ENCODE data around the gene RBM34. TPM values are rescaled to one million over a fixed set of nuclear protein-coding genes. Genes with fewer than 3 reads are reported as not detected.
A peak's percentile ranks its signal among the peaks of the same experiment; 100 is the strongest.
"Not testable (repeated sequence)": the region's sequence is repeated elsewhere in the genome, so short reads cannot be mapped to it uniquely, and the experiment has no call there.

Gene RBM34, protein sequence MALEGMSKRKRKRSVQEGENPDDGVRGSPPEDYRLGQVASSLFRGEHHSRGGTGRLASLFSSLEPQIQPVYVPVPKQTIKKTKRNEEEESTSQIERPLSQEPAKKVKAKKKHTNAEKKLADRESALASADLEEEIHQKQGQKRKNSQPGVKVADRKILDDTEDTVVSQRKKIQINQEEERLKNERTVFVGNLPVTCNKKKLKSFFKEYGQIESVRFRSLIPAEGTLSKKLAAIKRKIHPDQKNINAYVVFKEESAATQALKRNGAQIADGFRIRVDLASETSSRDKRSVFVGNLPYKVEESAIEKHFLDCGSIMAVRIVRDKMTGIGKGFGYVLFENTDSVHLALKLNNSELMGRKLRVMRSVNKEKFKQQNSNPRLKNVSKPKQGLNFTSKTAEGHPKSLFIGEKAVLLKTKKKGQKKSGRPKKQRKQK
- polyA plus RNA-seq = 10 to 100 TPM; 51.8 to 76.7 (median 61.1) TPM
- long read RNA-seq, donor 1 = 0 reads
- long read RNA-seq, donor 2, partial matches to known transcripts = 0 of 3 reads
- long read RNA-seq, donor 2, other reads (novel, unspliced or antisense) = 0 of 3 reads
- long read RNA-seq, donor 3, transcript RBM34-209 (3 exons, 783 nt) = major isoform, 5 of 12 reads
- long read RNA-seq, donor 3, transcript RBM34-201 (11 exons, 2,054 nt) = major isoform, 5 of 12 reads
- long read RNA-seq, donor 3, partial matches to known transcripts = 0 of 12 reads
- long read RNA-seq, donor 3, other reads (novel, unspliced or antisense) = 0 of 12 reads
- long read RNA-seq, donor 4, partial matches to known transcripts = 0 of 1 reads
- long read RNA-seq, donor 4, other reads (novel, unspliced or antisense) = 0 of 1 reads
- long read RNA-seq, donor 5, partial matches to known transcripts = 0 of 5 reads
- long read RNA-seq, donor 5, other reads (novel, unspliced or antisense) = 0 of 5 reads
- long read RNA-seq, donor 6, partial matches to known transcripts = 0 of 6 reads
- long read RNA-seq, donor 6, other reads (novel, unspliced or antisense) = 0 of 6 reads
- long read RNA-seq, donor 7 = 0 reads
- long read RNA-seq, donor 8, partial matches to known transcripts = 0 of 1 reads
- long read RNA-seq, donor 8, other reads (novel, unspliced or antisense) = 0 of 1 reads
- long read RNA-seq, donor 9, partial matches to known transcripts = 0 of 4 reads
- long read RNA-seq, donor 9, other reads (novel, unspliced or antisense) = 0 of 4 reads
- long read RNA-seq, donor 10, transcript RBM34-201 (11 exons, 2,054 nt) = major isoform, 7 of 15 reads
- long read RNA-seq, donor 10, partial matches to known transcripts = 0 of 15 reads
- long read RNA-seq, donor 10, other reads (novel, unspliced or antisense) = 0 of 15 reads

DNA sequence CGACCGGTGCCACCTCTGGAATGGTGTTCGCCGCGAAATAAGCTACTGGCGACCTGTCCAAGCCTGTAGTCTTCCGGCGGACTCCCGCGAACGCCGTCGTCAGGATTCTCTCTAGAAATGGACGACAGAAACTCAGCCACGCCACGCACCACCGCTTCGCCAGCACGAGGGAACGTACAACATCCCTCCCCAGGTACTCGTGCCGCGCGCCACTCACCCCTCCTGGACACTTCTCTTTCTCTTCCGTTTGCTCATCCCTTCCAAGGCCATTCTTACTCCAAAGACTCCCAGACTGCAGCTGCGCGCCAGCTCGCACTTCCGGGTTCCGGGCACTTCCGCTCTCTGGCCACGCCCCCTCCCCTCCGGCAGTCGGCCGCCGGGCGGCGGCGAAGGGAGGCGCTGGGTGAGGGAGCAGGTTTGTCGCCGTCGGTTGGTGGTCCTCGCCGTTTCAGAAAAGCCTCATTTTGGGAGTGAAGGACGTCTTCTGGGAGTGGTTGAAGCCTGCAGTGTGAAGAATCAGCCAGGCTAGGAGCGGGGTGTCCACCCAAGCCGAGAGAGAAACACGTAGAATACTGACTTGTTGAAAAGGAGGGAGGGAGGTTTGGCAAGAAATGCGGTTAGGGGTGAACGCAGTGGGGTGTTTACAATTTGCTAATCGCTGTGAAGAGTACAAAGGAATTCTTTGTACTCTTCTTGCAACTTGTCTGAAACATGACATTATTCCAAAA lies at the start of gene RBM34:
Gene RBM34, minus strand, starts transcription at position 294 of the 728 bp plus-strand sequence. Its CDS starts 24 bp downstream, at position 270.
- Histone ChIP-seq H3K9me3 (ENCODE audit: control insufficient read depth in 2 of 2, insufficient read depth in 1 of 2, low read depth in 1 of 2, low read length in 1 of 2) (no peaks in the 10 kb centered on the region), H3K36me3 (ENCODE audit: control insufficient read depth in 3 of 3, insufficient read depth in 2 of 3, low read depth in 1 of 3, low read length in 3 of 3) (peaks cover 0 to 27% (median 0%) of the 10 kb centered on the region in 3 donors), H3K4me1 (ENCODE audit: control insufficient read depth in 3 of 3, insufficient read depth in 2 of 3, low read depth in 1 of 3, low read length in 2 of 3) (peaks cover 0 to 27% (median 4%) of the 10 kb centered on the region in 3 donors), H3K4me3 (ENCODE audit: low read depth in 1 of 3, low read length in 3 of 3) (peak within 1 kb of the TSS; percentile 42 to 76 (median 57)), H3K27me3 (ENCODE audit: control insufficient read depth in 3 of 3, insufficient read depth in 3 of 3, low read length in 3 of 3) (no peaks in the 10 kb centered on the region), H3K27ac (ENCODE audit: low read depth in 1 of 3, low read length in 2 of 3) (peak within 1 kb of the TSS; percentile 84 to 94 (median 91))
- no peak for FAIRE-seq
- WGBS, 3 donors = 0 to 1% (median 0%) methylated on average over 52 of the region's 52 CpGs
- peak; percentile 92 to 97 for DNase-seq

DNA sequence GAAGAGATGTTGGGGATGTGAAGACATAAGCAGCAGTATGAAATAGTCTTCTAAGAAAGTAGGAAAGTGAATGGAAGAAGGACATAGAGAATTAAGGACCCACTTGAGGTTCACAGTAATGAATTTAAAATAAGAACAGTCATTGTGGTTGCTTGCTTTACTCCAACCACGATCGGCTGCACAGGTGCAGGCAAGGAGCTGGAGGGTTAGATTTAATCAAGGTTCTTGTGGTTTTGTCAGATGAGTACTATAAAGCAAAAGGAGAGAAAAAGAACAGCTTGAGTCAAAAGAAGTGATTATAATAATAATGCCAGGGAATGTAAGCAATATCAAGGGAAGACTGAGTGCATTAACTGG lies 46.1 kb upstream of the RBM34 start:
- Histone ChIP-seq H3K36me3 (ENCODE audit: control insufficient read depth in 3 of 3, insufficient read depth in 2 of 3, low read depth in 1 of 3, low read length in 3 of 3) (peaks cover 5 to 22% (median 10%) of the 10 kb centered on the region in 3 donors), H3K9me3 (ENCODE audit: control insufficient read depth in 2 of 2, insufficient read depth in 1 of 2, low read depth in 1 of 2, low read length in 1 of 2) (no peaks in the 10 kb centered on the region), H3K27ac (ENCODE audit: low read depth in 1 of 3, low read length in 2 of 3) (no peak overlapping the region), H3K4me1 (ENCODE audit: control insufficient read depth in 3 of 3, insufficient read depth in 2 of 3, low read depth in 1 of 3, low read length in 2 of 3) (no peaks in the 10 kb centered on the region), H3K27me3 (ENCODE audit: control insufficient read depth in 3 of 3, insufficient read depth in 3 of 3, low read length in 3 of 3) (no peaks in the 10 kb centered on the region), H3K4me3 (ENCODE audit: low read depth in 1 of 3, low read length in 3 of 3) (no peak overlapping the region)
- FAIRE-seq (no peak), DNase-seq (peak in 1 of 2 donors; percentile 9)
- WGBS, 3 donors = 76 to 90% (median 82%) methylated on average over 2 of the region's 2 CpGs

DNA sequence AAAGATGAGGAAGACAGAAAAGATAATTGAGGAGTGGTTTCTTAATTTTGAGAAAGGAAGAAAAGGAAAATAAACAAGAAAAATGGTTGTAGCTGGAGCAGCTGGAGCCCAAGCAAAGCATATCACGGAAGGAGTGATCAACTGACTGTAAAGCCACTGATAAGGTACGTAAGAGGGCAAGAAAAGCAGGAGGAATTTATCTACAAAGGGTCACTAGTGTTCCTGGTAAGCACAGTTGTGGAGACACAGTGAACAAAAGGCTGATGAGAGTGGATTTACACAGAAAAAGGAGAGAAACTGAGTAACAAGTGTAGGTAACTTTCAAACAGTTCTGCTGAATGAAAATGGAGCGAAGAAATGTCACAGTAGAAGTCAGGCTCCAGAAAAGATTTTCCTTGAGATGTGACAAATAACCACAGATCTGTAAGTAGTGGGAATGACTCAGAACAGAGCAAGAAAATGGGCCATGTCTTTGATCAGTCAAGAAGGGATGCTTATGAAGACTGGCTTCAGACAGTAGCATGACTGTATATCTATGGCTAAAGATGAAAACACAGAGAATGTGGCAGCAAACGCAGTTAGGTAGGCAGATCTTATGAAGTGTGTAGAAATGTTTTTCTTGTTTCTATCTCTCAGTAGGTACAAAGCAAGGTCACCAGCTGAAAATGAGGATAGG lies 45.6 kb upstream of the RBM34 start:
- H3K4me3 ChIP-seq (ENCODE audit: low read depth in 1 of 3, low read length in 3 of 3) = no peak overlapping the region
- FAIRE-seq (no peak), DNase-seq (no peak)
- no peaks in the 10 kb centered on the region for H3K9me3 ChIP-seq (ENCODE audit: control insufficient read depth in 2 of 2, insufficient read depth in 1 of 2, low read depth in 1 of 2, low read length in 1 of 2)
- 73 to 87% (median 83%) methylated on average over 4 of the region's 4 CpGs for WGBS, 3 donors
- H3K36me3 ChIP-seq (ENCODE audit: control insufficient read depth in 3 of 3, insufficient read depth in 2 of 3, low read depth in 1 of 3, low read length in 3 of 3) = peaks cover 5 to 18% (median 10%) of the 10 kb centered on the region in 3 donors
- no peak overlapping the region for H3K27ac ChIP-seq (ENCODE audit: low read depth in 1 of 3, low read length in 2 of 3)
- no peaks in the 10 kb centered on the region for H3K4me1 ChIP-seq (ENCODE audit: control insufficient read depth in 3 of 3, insufficient read depth in 2 of 3, low read depth in 1 of 3, low read length in 2 of 3)
- no peaks in the 10 kb centered on the region for H3K27me3 ChIP-seq (ENCODE audit: control insufficient read depth in 3 of 3, insufficient read depth in 3 of 3, low read length in 3 of 3)

DNA sequence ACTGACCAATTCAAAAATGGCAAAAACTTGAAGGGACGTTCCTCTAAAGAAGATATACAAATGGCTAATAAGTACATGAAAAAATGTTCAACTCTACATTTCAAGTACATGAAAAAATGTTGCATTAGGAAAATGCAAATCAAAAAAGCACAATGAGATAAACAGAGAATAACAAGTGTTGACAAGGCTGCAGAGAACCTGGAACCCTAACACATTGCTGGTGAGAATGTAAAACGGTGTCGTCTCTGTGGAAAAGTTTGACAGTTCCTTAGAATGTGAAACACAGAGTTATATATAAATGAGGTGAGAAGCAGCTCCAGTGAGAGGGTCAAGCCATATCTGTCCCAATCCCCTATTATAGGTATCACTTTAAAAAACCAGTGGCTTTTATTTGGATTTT lies 44.6 kb upstream of the RBM34 start:
- Histone ChIP-seq H3K27me3 (ENCODE audit: control insufficient read depth in 3 of 3, insufficient read depth in 3 of 3, low read length in 3 of 3) (no peaks in the 10 kb centered on the region), H3K4me3 (ENCODE audit: low read depth in 1 of 3, low read length in 3 of 3) (no peak overlapping the region), H3K36me3 (ENCODE audit: control insufficient read depth in 3 of 3, insufficient read depth in 2 of 3, low read depth in 1 of 3, low read length in 3 of 3) (peaks cover 0 to 20% (median 5%) of the 10 kb centered on the region in 3 donors), H3K27ac (ENCODE audit: low read depth in 1 of 3, low read length in 2 of 3) (no peak overlapping the region), H3K9me3 (ENCODE audit: control insufficient read depth in 2 of 2, insufficient read depth in 1 of 2, low read depth in 1 of 2, low read length in 1 of 2) (no peaks in the 10 kb centered on the region), H3K4me1 (ENCODE audit: control insufficient read depth in 3 of 3, insufficient read depth in 2 of 3, low read depth in 1 of 3, low read length in 2 of 3) (no peaks in the 10 kb centered on the region)
- no peak for FAIRE-seq
- 96 to 100% (median 98%) methylated on average over 3 of the region's 3 CpGs for WGBS, 3 donors
- no peak for DNase-seq

DNA sequence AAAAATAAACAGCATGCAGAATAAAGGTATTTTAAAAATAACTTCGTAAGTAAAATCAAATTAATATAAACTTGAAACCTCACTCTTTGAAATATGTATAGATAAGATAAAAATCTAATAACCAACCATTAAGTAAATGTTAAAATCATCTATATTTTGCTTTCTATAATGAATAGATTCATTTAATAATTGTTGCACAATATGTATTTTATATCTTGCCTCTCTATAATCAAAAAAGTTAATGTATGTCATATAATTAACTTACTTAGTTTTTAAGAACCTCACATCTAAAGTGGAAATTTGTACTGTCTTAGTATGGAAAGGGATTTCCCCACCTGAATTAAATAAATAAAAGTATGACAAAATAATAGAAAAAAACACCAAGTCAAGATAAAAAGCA lies 42.4 kb upstream of the RBM34 start:
- no peaks in the 10 kb centered on the region for H3K4me1 ChIP-seq (ENCODE audit: control insufficient read depth in 3 of 3, insufficient read depth in 2 of 3, low read depth in 1 of 3, low read length in 2 of 3)
- WGBS, 3 donors = 81 to 94% (median 92%) methylated on average over 1 of the region's 1 CpG
- FAIRE-seq (no peak), DNase-seq (no peak)
- no peak overlapping the region for H3K27ac ChIP-seq (ENCODE audit: low read depth in 1 of 3, low read length in 2 of 3)
- H3K4me3 ChIP-seq (ENCODE audit: low read depth in 1 of 3, low read length in 3 of 3) = no peak overlapping the region
- H3K27me3 ChIP-seq (ENCODE audit: control insufficient read depth in 3 of 3, insufficient read depth in 3 of 3, low read length in 3 of 3) = no peaks in the 10 kb centered on the region
- H3K9me3 ChIP-seq (ENCODE audit: control insufficient read depth in 2 of 2, insufficient read depth in 1 of 2, low read depth in 1 of 2, low read length in 1 of 2) = no peaks in the 10 kb centered on the region
- peaks cover 0 to 17% (median 5%) of the 10 kb centered on the region in 3 donors for H3K36me3 ChIP-seq (ENCODE audit: control insufficient read depth in 3 of 3, insufficient read depth in 2 of 3, low read depth in 1 of 3, low read length in 3 of 3)

DNA sequence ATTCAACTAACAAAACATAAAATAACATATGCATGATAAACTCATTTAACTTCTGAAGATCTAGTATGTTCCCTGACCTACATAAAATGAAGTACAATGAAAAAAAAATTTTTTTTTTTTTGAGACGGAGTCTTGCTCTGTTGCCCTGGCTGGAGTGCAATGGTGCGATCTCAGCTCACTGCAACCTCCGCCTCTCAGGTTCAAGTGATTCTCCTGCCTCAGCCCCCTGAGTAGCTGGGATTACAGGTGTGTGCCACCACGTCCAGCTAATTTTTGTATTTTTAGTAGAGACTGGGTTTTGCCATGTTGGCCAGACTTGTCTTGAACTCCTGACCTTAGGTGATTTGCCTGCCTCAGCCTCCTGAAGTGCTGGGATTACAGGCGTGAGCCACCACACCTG lies 41.4 kb upstream of the RBM34 start:
- DNase-seq; H3K27me3 ChIP-seq (ENCODE audit: control insufficient read depth in 3 of 3, insufficient read depth in 3 of 3, low read length in 3 of 3); H3K9me3 ChIP-seq (ENCODE audit: control insufficient read depth in 2 of 2, insufficient read depth in 1 of 2, low read depth in 1 of 2, low read length in 1 of 2); H3K4me3 ChIP-seq (ENCODE audit: low read depth in 1 of 3, low read length in 3 of 3); FAIRE-seq; H3K27ac ChIP-seq (ENCODE audit: low read depth in 1 of 3, low read length in 2 of 3); H3K4me1 ChIP-seq (ENCODE audit: control insufficient read depth in 3 of 3, insufficient read depth in 2 of 3, low read depth in 1 of 3, low read length in 2 of 3): not testable (repeated sequence)
- WGBS, 3 donors = 96 to 99% (median 98%) methylated on average over 5 of the region's 5 CpGs
- H3K36me3 ChIP-seq (ENCODE audit: control insufficient read depth in 3 of 3, insufficient read depth in 2 of 3, low read depth in 1 of 3, low read length in 3 of 3) = peaks cover 0 to 17% (median 5%) of the 10 kb centered on the region in 3 donors

DNA sequence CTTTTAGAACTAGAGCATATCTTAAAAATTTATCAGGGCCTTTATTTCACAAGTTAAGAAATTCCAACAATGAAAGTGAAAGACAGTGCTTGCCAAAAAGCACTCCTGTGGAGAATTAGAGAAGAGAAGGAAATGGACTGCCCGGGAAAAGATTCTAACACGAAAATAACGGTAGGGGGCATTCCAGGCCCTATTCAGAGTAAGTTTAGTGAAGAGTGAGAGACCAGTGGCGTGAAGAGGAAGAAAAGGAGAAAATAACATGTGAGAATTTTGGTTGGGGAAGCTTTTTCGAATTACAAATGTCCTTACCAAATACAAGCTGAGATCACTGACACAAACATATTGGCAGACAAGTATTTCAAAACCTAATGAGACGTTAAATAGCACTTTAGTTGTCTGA lies 38.4 kb upstream of the RBM34 start:
- Histone ChIP-seq H3K4me1 (ENCODE audit: control insufficient read depth in 3 of 3, insufficient read depth in 2 of 3, low read depth in 1 of 3, low read length in 2 of 3) (no peaks in the 10 kb centered on the region), H3K36me3 (ENCODE audit: control insufficient read depth in 3 of 3, insufficient read depth in 2 of 3, low read depth in 1 of 3, low read length in 3 of 3) (peaks cover 2 to 22% (median 3%) of the 10 kb centered on the region in 3 donors), H3K27me3 (ENCODE audit: control insufficient read depth in 3 of 3, insufficient read depth in 3 of 3, low read length in 3 of 3) (no peaks in the 10 kb centered on the region), H3K9me3 (ENCODE audit: control insufficient read depth in 2 of 2, insufficient read depth in 1 of 2, low read depth in 1 of 2, low read length in 1 of 2) (no peaks in the 10 kb centered on the region), H3K4me3 (ENCODE audit: low read depth in 1 of 3, low read length in 3 of 3) (no peak overlapping the region), H3K27ac (ENCODE audit: low read depth in 1 of 3, low read length in 2 of 3) (no peak overlapping the region)
- FAIRE-seq = no peak
- DNase-seq = peak; percentile 4 to 21
- 42 to 62% (median 59%) methylated on average over 6 of the region's 6 CpGs for WGBS, 3 donors

Data from small intestine (tissue), 16 donors.